IMR-90 (cell line): ENCODE data around the gene BLOC1S2. TPM values are rescaled to one million over a fixed set of nuclear protein-coding genes. Genes with fewer than 3 reads are reported as not detected.
"Not testable (repeated sequence)": the region's sequence is repeated elsewhere in the genome, so short reads cannot be mapped to it uniquely, and the experiment has no call there.

ENCODE experiments used
- ATAC-seq: fragments of 200-7000 bp; cut with Tn5 transposase; 2 replicates; pipeline ENCODE4 v1.9.1; 2020; ENCODE audit warnings: low read depth, mild to moderate bottlenecking, moderate library complexity
- BruUV-seq: library from RNA; stranded (reverse); fragments of 400-500 nt; replicated peaks from 2 replicates; lab custom pipeline; 2021; lab: Mats Ljungman, UMichigan
- CTCF ChIA-PET: fragments of 300-600 bp; formaldehyde crosslinking; extraction: SDS; loops from one replicate; lab custom pipeline; 2021; ENCODE audit warnings: antibody characterized with exemption; lab: Yijun Ruan, JAX
- POLR2A ChIA-PET: fragments of 300-600 bp; sonication (Branson Sonifier 250); formaldehyde crosslinking; loops from one replicate; lab custom pipeline; 2022; ENCODE audit warnings: antibody characterized with exemption; ENCODE audit not compliant: unreplicated experiment; lab: Charles Lee
- DNase-seq: peaks from one replicate; pipeline ENCODE4 v3.0.0; 2013
- H2AFZ ChIP-seq: replicated peaks from 2 replicates; pipeline ENCODE3; 2013; ENCODE audit warnings: low read length, mild to moderate bottlenecking; ENCODE audit not compliant: poor library complexity
- H2AK5ac ChIP-seq: 2 replicates; pipeline ENCODE4 v1.6.1; 2013; ENCODE audit warnings: low read depth, low read length, inconsistent platforms
- H2AK9ac ChIP-seq: replicated peaks from 2 replicates; pipeline ENCODE3; 2013; ENCODE audit warnings: mild to moderate bottlenecking, low read depth, low read length, moderate library complexity; ENCODE audit not compliant: poor library complexity
- H2BK120ac ChIP-seq: 2 replicates; pipeline ENCODE4 v1.6.1; 2013; ENCODE audit warnings: low read depth, low read length, inconsistent platforms
- H2BK15ac ChIP-seq: 3 replicates; pipeline ENCODE4 v1.6.1; 2013; ENCODE audit warnings: low read depth, low read length, inconsistent platforms
- H2BK20ac ChIP-seq: 2 replicates; pipeline ENCODE4 v1.6.1; 2013; ENCODE audit warnings: low read depth, mild to moderate bottlenecking, inconsistent platforms, low read length, moderate library complexity
- H2BK5ac ChIP-seq: 2 replicates; pipeline ENCODE4 v1.6.1; 2013; ENCODE audit warnings: mild to moderate bottlenecking, low read depth, low read length, inconsistent platforms; ENCODE audit not compliant: poor library complexity, severe bottlenecking
- H3K14ac ChIP-seq: replicated peaks from 2 replicates; pipeline ENCODE4 v1.6.1; 2013; ENCODE audit warnings: low read depth, low read length, inconsistent platforms
- H3K18ac ChIP-seq: 2 replicates; pipeline ENCODE4 v1.6.1; 2013; ENCODE audit warnings: low read depth, low read length, control low read depth
- H3K23ac ChIP-seq: 2 replicates; pipeline ENCODE4 v1.6.1; 2013; ENCODE audit warnings: low read depth, low read length, inconsistent platforms
- H3K27ac ChIP-seq: 2 replicates; pipeline ENCODE4 v1.5.1; 2013; ENCODE audit warnings: mild to moderate bottlenecking, control low read depth, low read length; ENCODE audit not compliant: insufficient read depth
- H3K27me3 ChIP-seq: 2 replicates; pipeline ENCODE4 v1.6.1; 2013; ENCODE audit warnings: low read length; ENCODE audit not compliant: control insufficient read depth, insufficient read depth
- H3K36me3 ChIP-seq: 2 replicates; pipeline ENCODE4 v1.6.1; 2013; ENCODE audit warnings: low read length, mixed read lengths; ENCODE audit not compliant: control insufficient read depth, insufficient read depth
- H3K4ac ChIP-seq: 2 replicates; pipeline ENCODE4 v1.6.1; 2013; ENCODE audit warnings: low read depth, low read length, inconsistent platforms
- H3K4me1 ChIP-seq: 2 replicates; pipeline ENCODE4 v1.6.1; 2013; ENCODE audit warnings: low read length, mixed read lengths; ENCODE audit not compliant: control insufficient read depth, insufficient read depth
- H3K4me2 ChIP-seq: 2 replicates; pipeline ENCODE4 v1.6.1; 2013; ENCODE audit warnings: low read depth, mild to moderate bottlenecking, control low read depth, low read length, moderate library complexity
- H3K4me3 ChIP-seq: 2 replicates; pipeline ENCODE4 v1.5.1; 2013; ENCODE audit warnings: low read depth, mild to moderate bottlenecking, control low read depth, low read length, moderate library complexity; ENCODE audit not compliant: insufficient read depth
- H3K56ac ChIP-seq: 2 replicates; pipeline ENCODE4 v1.6.1; 2013; ENCODE audit warnings: low read length, inconsistent platforms; ENCODE audit not compliant: insufficient read depth; ENCODE audit errors: extremely low read depth
- H3K79me1 ChIP-seq, 2 experiments: 2 replicates each; pipeline ENCODE4 v1.6.1; 2013; ENCODE audit warnings: low read length in 2 of 2, inconsistent platforms in 1 of 2, low read depth in 1 of 2
- H3K9ac ChIP-seq: 2 replicates; pipeline ENCODE4 v1.6.1; 2013; ENCODE audit warnings: low read depth, low read length, control low read depth
- H3K9me1 ChIP-seq: 2 replicates; pipeline ENCODE4 v1.6.1; 2013; ENCODE audit warnings: low read length, inconsistent platforms; ENCODE audit not compliant: insufficient read depth
- H3K9me3 ChIP-seq: 2 replicates; pipeline ENCODE4 v1.6.1; 2013; ENCODE audit warnings: low read length; ENCODE audit not compliant: control insufficient read depth, insufficient read depth
- H4K20me1 ChIP-seq: 2 replicates; pipeline ENCODE4 v1.6.1; 2013; ENCODE audit warnings: low read length, inconsistent platforms; ENCODE audit not compliant: insufficient read depth
- H4K5ac ChIP-seq: 2 replicates; pipeline ENCODE4 v1.6.1; 2013; ENCODE audit warnings: mild to moderate bottlenecking, low read depth, low read length, control low read depth
- H4K8ac ChIP-seq, 2 experiments: 2 replicates each; pipeline ENCODE4 v1.6.1; 2013; ENCODE audit warnings: low read depth in 2 of 2, low read length in 2 of 2, control low read depth in 1 of 2, inconsistent platforms in 1 of 2
- H4K91ac ChIP-seq: 2 replicates; pipeline ENCODE4 v1.6.1; 2013; ENCODE audit warnings: low read depth, low read length, inconsistent platforms; ENCODE audit not compliant: insufficient read depth
- WGBS, 2 experiments: methylation state at CpG; one replicate each; pipeline versions ENCODE4 v1.1.5 to v1.1.7; 2013; ENCODE audit warnings: missing lambda C conversion rate in 2 of 2; ENCODE audit not compliant: insufficient read length in 1 of 2; ENCODE audit errors: extremely low coverage in 2 of 2; 5-methylcytosine and 5-hydroxymethylcytosine counted together
- dilution Hi-C: fragments of 300-500 bp; cut with HindIII; formaldehyde crosslinking; loops from one replicate; pipeline ENCODE4 v1.14.3; 2018; ENCODE audit warnings: low sequenced_read_pairs; ENCODE audit not compliant: unreplicated experiment
- in situ Hi-C: fragments of 300-500 bp; cut with MboI; formaldehyde crosslinking; loops from 3 replicates; pipeline ENCODE4 v1.14.3; 2019; ENCODE audit warnings: low sequenced_read_pairs, inconsistent platforms, mixed read lengths
- intact Hi-C: fragments of 100-400 bp; cut with micrococcal nuclease; formaldehyde crosslinking; loops from 2 replicates; pipeline ENCODE4 v1.10.0; 2022
- polyA plus RNA-seq, 3 experiments: library from polyadenylated mRNA; depleted of rRNA; stranded (reverse); fragments of >200 nt; gene quantifications; 2 replicates each; pipeline ENCODE4 v1.2.3, GENCODE V29; 2012; ENCODE audit warnings: low replicate concordance in 1 of 3
- total RNA-seq: library from RNA; depleted of rRNA; stranded (reverse); fragments of >200 nt; gene quantifications from 2 replicates; pipeline ENCODE4 v1.2.3, GENCODE V29; 2012

The BLOC1S2 gene
- total and polyA plus RNA-seq, 2 of the 4 experiments (the other 2 are of a cell fraction): 26.0 to 28.9 TPM

DNA sequence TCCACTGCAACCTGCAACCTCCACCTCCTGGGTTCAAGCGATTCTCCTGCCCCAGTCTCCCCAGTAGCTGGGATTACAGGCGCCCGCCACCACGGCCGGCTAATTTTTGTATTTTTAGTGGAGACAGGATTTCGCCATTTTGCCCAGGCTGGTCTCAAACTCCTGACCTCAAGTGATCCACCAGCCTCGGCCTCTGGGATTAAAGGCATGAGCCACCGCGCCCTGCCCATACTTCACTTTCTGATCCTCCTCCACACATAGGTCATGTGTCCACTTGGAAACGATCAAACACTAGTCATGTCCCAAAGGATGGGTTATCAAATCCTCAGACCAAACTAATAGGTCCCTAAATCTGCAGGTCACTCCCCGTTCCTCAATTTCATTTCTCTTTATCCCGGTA lies 1.2 kb downstream of the BLOC1S2 start:
- H3K9me1 ChIP-seq, BruUV-seq, H3K4me1 ChIP-seq, DNase-seq, in situ Hi-C loops, intact Hi-C loops, CTCF ChIA-PET, dilution Hi-C loops, H3K9me3 ChIP-seq, H3K27me3 ChIP-seq, ATAC-seq, H3K36me3 ChIP-seq: not testable (repeated sequence)
- peak overlapping the region; percentile 87 for H3K23ac ChIP-seq
- 93 to 100% methylated on average over 1 to 3 of the region's 12 CpGs for WGBS, 2 experiments
- peaks cover 13% of the 10 kb centered on the region; the same call in 1 of the 2 replicates for H4K20me1 ChIP-seq
- H4K5ac ChIP-seq: peak overlapping the region; percentile 53; the same call in 1 of the 2 replicates
- H3K4ac ChIP-seq: peak overlapping the region; percentile 96
- H3K9ac ChIP-seq: peak overlapping the region; percentile 76
- H2BK120ac ChIP-seq: peak overlapping the region; percentile 83
- H2BK20ac ChIP-seq: peak overlapping the region; percentile 12
- peak overlapping the region; percentile 97 for H3K14ac ChIP-seq
- H3K79me1 ChIP-seq: peaks cover 14 to 50% of the 10 kb centered on the region in 2 experiments
- peak overlapping the region; percentile 93 for H2BK5ac ChIP-seq
- peak overlapping the region; percentile 40 for H2AFZ ChIP-seq
- H3K18ac ChIP-seq: peak overlapping the region; percentile 19; the same call in 1 of the 2 replicates
- peak overlapping the region; percentile 92 for H3K56ac ChIP-seq
- H2BK15ac ChIP-seq: peak overlapping the region; percentile 29; the same call in 1 of the 3 replicates
- H3K4me3 ChIP-seq: peak overlapping the region; percentile 64; the same call in 1 of the 2 replicates
- H4K91ac ChIP-seq: peak overlapping the region; percentile 81
- H3K4me2 ChIP-seq: peak overlapping the region; percentile 82
- peak overlapping the region; percentile 85; the same call in 1 of the 2 replicates for H2AK5ac ChIP-seq
- peak overlapping the region; percentile 95 for H2AK9ac ChIP-seq
- POLR2A ChIA-PET: interaction anchor here (0.6 kb wide), 1 partner anchor 14 kb away, joined by 3 read pairs; no protein-coding TSS in a partner anchor
- H4K8ac ChIP-seq: peak overlapping the region; percentile 76 to 95
- H3K27ac ChIP-seq: peak overlapping the region; percentile 83
